Muscle of back (tissue), 11 donors: ENCODE measurements around the gene FAM240B. TPM values are rescaled to one million over a fixed set of nuclear protein-coding genes. Genes with fewer than 3 reads are reported as not detected.

Experiments
- DNase-seq, 3 donors: peaks; one replicate each; pipeline versions ENCODE4 v3.0.0 to v3.0.0-alpha.2; 2013
- polyA plus RNA-seq, 10 donors: library from polyadenylated mRNA; unstranded; fragments of 120-200 nt; gene quantifications; one replicate each; pipeline ENCODE4 v1.2.1, GENCODE V29; 2013; ENCODE audit not compliant: insufficient read length in 10 of 10

The FAM240B gene
- polyA plus RNA-seq, 10 donors: not detected

GRCh38 chr9:38670542-38671371 lies 49.2 kb downstream of the FAM240B start:
- DNase-seq: no peak

- no peak for DNase-seq
Observed at GRCh38 chr9:38668791-38669466, 51.0 kb downstream of the FAM240B start.

GRCh38 chr9:38662763-38663593 lies 57.0 kb downstream of the FAM240B start:
- peak in 1 of 3 donors; percentile 48 for DNase-seq

GRCh38 chr9:38659538-38659937 lies 60.4 kb downstream of the FAM240B start:
- DNase-seq: no peak

- no peak for DNase-seq
Observed at GRCh38 chr9:38656896-38657295, 63.0 kb downstream of the FAM240B start.

- DNase-seq: no peak
Observed at GRCh38 chr9:38652486-38652885, 67.4 kb downstream of the FAM240B start.

GRCh38 chr9:38652044-38652443 lies 67.9 kb downstream of the FAM240B start:
- no peak for DNase-seq

- no peak for DNase-seq
Observed at GRCh38 chr9:38651400-38652042, 68.4 kb downstream of the FAM240B start.

GRCh38 chr9:38650564-38650963 lies 69.4 kb downstream of the FAM240B start:
- DNase-seq: no peak

- no peak for DNase-seq
Observed at GRCh38 chr9:38649731-38650363, 70.1 kb downstream of the FAM240B start.

- DNase-seq: no peak
Observed at GRCh38 chr9:38644601-38645000, 75.3 kb downstream of the FAM240B start.

Other genes with a start within 250 kb of the FAM240B start
- under 1 TPM in 7 of 10 donors, not detected in 3; 0.09 to 0.57 (median 0.26) TPM for gene ANKRD18A, start 99.5 kb downstream of the FAM240B start, polyA plus RNA-seq